ENCODE measurements around the gene AMBN.

The AMBN gene

GRCh38 chr4:70577220-70577927 lies 14.7 kb upstream of the AMBN start:
- H2AFZ ChIP-seq (ENCODE audit: low read depth, low read length, severe bottlenecking): no peak overlapping the region
- no peaks in the 10 kb centered on the region for H4K20me1 ChIP-seq (ENCODE audit: low read depth, low read length)
- H3K9me3 ChIP-seq (ENCODE audit: insufficient read depth, low read length): no peaks in the 10 kb centered on the region
- no peak overlapping the region for H3K4me2 ChIP-seq (ENCODE audit: low read depth, low read length, poor library complexity, severe bottlenecking)
- no peaks in the 10 kb centered on the region for H3F3A ChIP-seq (ENCODE audit: insufficient read depth)
- no peak overlapping the region for H3K27ac ChIP-seq (ENCODE audit: low read depth, low read length)
- no peaks in the 10 kb centered on the region for H3K9me2 ChIP-seq (replicated peaks; ENCODE audit: insufficient read depth, low read length)
- no peaks in the 10 kb centered on the region for H3K79me2 ChIP-seq (ENCODE audit: insufficient read depth, low read length)
- TF ChIP-seq EZH2phosphoT487 (conservative IDR thresholded peaks at IDR 0.05; ENCODE audit: low read length) (no peak), CTCF (IDR thresholded peaks at IDR 0.05; ENCODE audit: insufficient read depth, low read length, poor library complexity, severe bottlenecking) (no peak)
- H3K9ac ChIP-seq (ENCODE audit: low read length): no peak overlapping the region
- no peak overlapping the region for H3K4me3 ChIP-seq (ENCODE audit: insufficient read depth, low read length, poor library complexity, severe bottlenecking)
- no peaks in the 10 kb centered on the region for H3K27me3 ChIP-seq (ENCODE audit: low read length)
- H3K36me3 ChIP-seq (ENCODE audit: low read length): no peaks in the 10 kb centered on the region

DNA sequence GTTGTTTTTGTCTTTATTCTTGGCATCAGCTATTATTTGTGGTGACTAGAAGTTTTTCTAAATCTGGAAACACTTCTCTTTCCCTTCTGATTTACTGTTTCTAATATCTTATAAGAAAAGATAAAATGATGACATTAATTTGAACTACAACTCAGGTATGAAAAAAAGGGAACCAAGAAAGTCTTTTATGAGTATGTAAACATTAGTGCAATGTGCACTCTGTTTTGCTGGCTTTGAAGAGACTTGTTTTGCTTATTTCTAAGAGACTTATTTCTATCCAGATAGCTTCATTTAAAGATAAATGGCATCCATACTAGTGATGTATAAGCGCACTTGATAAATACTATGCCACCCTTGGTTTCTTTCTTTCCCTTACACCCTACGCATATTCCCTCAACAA lies 10.1 kb upstream of the AMBN start:
- no peak for TF ChIP-seq CTCF (IDR thresholded peaks at IDR 0.05; ENCODE audit: insufficient read depth, low read length, poor library complexity, severe bottlenecking)
- no peak overlapping the region for H3K4me2 ChIP-seq (ENCODE audit: low read depth, low read length, poor library complexity, severe bottlenecking)

GRCh38 chr4:70583952-70584834 lies 7.9 kb upstream of the AMBN start:
- Histone ChIP-seq H3K79me2 (ENCODE audit: insufficient read depth, low read length) (no peaks in the 10 kb centered on the region), H3F3A (ENCODE audit: insufficient read depth) (no peaks in the 10 kb centered on the region), H4K20me1 (ENCODE audit: low read depth, low read length) (no peaks in the 10 kb centered on the region), H3K27me3 (ENCODE audit: low read length) (no peaks in the 10 kb centered on the region), H3K4me3 (ENCODE audit: insufficient read depth, low read length, poor library complexity, severe bottlenecking) (no peak overlapping the region), H3K9ac (ENCODE audit: low read length) (no peak overlapping the region), H3K9me2 (replicated peaks; ENCODE audit: insufficient read depth, low read length) (no peaks in the 10 kb centered on the region), H3K36me3 (ENCODE audit: low read length) (no peaks in the 10 kb centered on the region), H2AFZ (ENCODE audit: low read depth, low read length, severe bottlenecking) (no peak overlapping the region), H3K27ac (ENCODE audit: low read depth, low read length) (no peak overlapping the region), H3K9me3 (ENCODE audit: insufficient read depth, low read length) (no peaks in the 10 kb centered on the region), H3K4me2 (ENCODE audit: low read depth, low read length, poor library complexity, severe bottlenecking) (no peak overlapping the region)
- TF ChIP-seq CTCF (IDR thresholded peaks at IDR 0.05; ENCODE audit: insufficient read depth, low read length, poor library complexity, severe bottlenecking): no peak

More for the DNA sequence above, 10.1 kb upstream of the AMBN start:
- H3K36me3 ChIP-seq (ENCODE audit: low read length): no peaks in the 10 kb centered on the region
- H3K27me3 ChIP-seq (ENCODE audit: low read length): no peaks in the 10 kb centered on the region
- no peaks in the 10 kb centered on the region for H3F3A ChIP-seq (ENCODE audit: insufficient read depth)
- H3K79me2 ChIP-seq (ENCODE audit: insufficient read depth, low read length): no peaks in the 10 kb centered on the region
- H3K4me3 ChIP-seq (ENCODE audit: insufficient read depth, low read length, poor library complexity, severe bottlenecking): no peak overlapping the region
- H3K27ac ChIP-seq (ENCODE audit: low read depth, low read length): no peak overlapping the region
- H4K20me1 ChIP-seq (ENCODE audit: low read depth, low read length): no peaks in the 10 kb centered on the region
- no peaks in the 10 kb centered on the region for H3K9me3 ChIP-seq (ENCODE audit: insufficient read depth, low read length)
- H3K9ac ChIP-seq (ENCODE audit: low read length): no peak overlapping the region
- no peak overlapping the region for H2AFZ ChIP-seq (ENCODE audit: low read depth, low read length, severe bottlenecking)
- H3K9me2 ChIP-seq (replicated peaks; ENCODE audit: insufficient read depth, low read length): no peaks in the 10 kb centered on the region
